ENCODE data around the gene RABEPK. TPM values are rescaled to one million over a fixed set of nuclear protein-coding genes. Genes with fewer than 3 reads are reported as not detected.
"Not testable (repeated sequence)": the region's sequence is repeated elsewhere in the genome, so short reads cannot be mapped to it uniquely, and the experiment has no call there.

Gene RABEPK
- total RNA-seq, 1 experiment from 2014 or later: 28.1 TPM

- no peak for TF ChIP-seq CTCF (IDR thresholded peaks at IDR 0.05; ENCODE audit: insufficient read depth in 1 of 2, low read depth in 1 of 2, low read length in 1 of 2, severe bottlenecking in 1 of 2, unreplicated experiment in 1 of 2)
- Histone ChIP-seq H3K27me3 (replicated peaks; ENCODE audit: control insufficient read depth, insufficient read depth, low read length) (no peaks in the 10 kb centered on the region), H3K9me3 (no peaks in the 10 kb centered on the region), H3K4me3 (ENCODE audit: low read depth, low read length) (no peak overlapping the region), H3K36me3 (ENCODE audit: control insufficient read depth, insufficient read depth, low read length) (no peaks in the 10 kb centered on the region), H3K4me1 (no peaks in the 10 kb centered on the region)
- H3K9me3 Mint-ChIP-seq (ENCODE audit: unreplicated experiment): no peaks in the 10 kb centered on the region
- no peaks in the 10 kb centered on the region for H3K27me3 Mint-ChIP-seq (ENCODE audit: insufficient read depth, unreplicated experiment)
- BruUV-seq (replicated peaks): no TSS peak
- no peak overlapping the region for H3K4me3 Mint-ChIP-seq (ENCODE audit: unreplicated experiment)
- intact Hi-C loops (cut with micrococcal nuclease; ENCODE audit: unreplicated experiment): no loop called here
- H3K36me3 Mint-ChIP-seq (ENCODE audit: insufficient read depth, unreplicated experiment): peaks cover 20% of the 10 kb centered on the region
- no peak overlapping the region for H3K27ac Mint-ChIP-seq (ENCODE audit: unreplicated experiment)
- H3K4me1 Mint-ChIP-seq (ENCODE audit: low read depth, unreplicated experiment): no peaks in the 10 kb centered on the region
- ChIA-PET CTCF (no interaction called here), POLR2A (interaction anchor here (0.6 kb wide), 1 partner anchor 14 kb away, joined by 3 read pairs; the partner anchor contains the start of gene HSPA5)
- DNase-seq: no peak
These were observed 27.4 kb downstream of the RABEPK start for GRCh38 chr9:125227761-125228160.

- Histone ChIP-seq H3K36me3 (ENCODE audit: control insufficient read depth, insufficient read depth, low read length) (no peaks in the 10 kb centered on the region), H3K9me3 (no peaks in the 10 kb centered on the region), H3K27me3 (replicated peaks; ENCODE audit: control insufficient read depth, insufficient read depth, low read length) (no peaks in the 10 kb centered on the region), H3K4me1 (peaks cover 15% of the 10 kb centered on the region; the same call in 1 of the 2 replicates), H3K4me3 (ENCODE audit: low read depth, low read length) (no peak overlapping the region)
- TF ChIP-seq CTCF (IDR thresholded peaks at IDR 0.05; ENCODE audit: insufficient read depth in 1 of 2, low read depth in 1 of 2, low read length in 1 of 2, severe bottlenecking in 1 of 2, unreplicated experiment in 1 of 2): no peak
- Mint-ChIP-seq H3K9me3 (ENCODE audit: unreplicated experiment) (no peaks in the 10 kb centered on the region), H3K27ac (ENCODE audit: unreplicated experiment) (no peak overlapping the region), H3K36me3 (ENCODE audit: insufficient read depth, unreplicated experiment) (peaks cover 65% of the 10 kb centered on the region), H3K4me3 (ENCODE audit: unreplicated experiment) (no peak overlapping the region), H3K4me1 (ENCODE audit: low read depth, unreplicated experiment) (peaks cover 14% of the 10 kb centered on the region), H3K27me3 (ENCODE audit: insufficient read depth, unreplicated experiment) (no peaks in the 10 kb centered on the region)
- POLR2A ChIA-PET: no interaction called here
- no peak for DNase-seq
- intact Hi-C loops (cut with micrococcal nuclease; ENCODE audit: unreplicated experiment): no loop called here
- CTCF ChIA-PET: interaction anchor here (0.6 kb wide), 1 partner anchor 1548 kb away, joined by 6 read pairs; no protein-coding TSS in a partner anchor
- BruUV-seq (replicated peaks): no TSS peak
These were observed 33.3 kb downstream of the RABEPK start for GRCh38 chr9:125233678-125234077.

GRCh38 chr9:125234099-125234498 lies 33.8 kb downstream of the RABEPK start:
- DNase-seq; H3K9me3 Mint-ChIP-seq (ENCODE audit: unreplicated experiment); BruUV-seq (replicated peaks); H3K27me3 Mint-ChIP-seq (ENCODE audit: insufficient read depth, unreplicated experiment); H3K4me3 ChIP-seq (ENCODE audit: low read depth, low read length); H3K27me3 ChIP-seq (replicated peaks; ENCODE audit: control insufficient read depth, insufficient read depth, low read length); intact Hi-C loops (cut with micrococcal nuclease; ENCODE audit: unreplicated experiment); H3K9me3 ChIP-seq; POLR2A ChIA-PET; H3K27ac Mint-ChIP-seq (ENCODE audit: unreplicated experiment); H3K36me3 ChIP-seq (ENCODE audit: control insufficient read depth, insufficient read depth, low read length); H3K4me3 Mint-ChIP-seq (ENCODE audit: unreplicated experiment): not testable (repeated sequence)
- peaks cover 18% of the 10 kb centered on the region for H3K4me1 Mint-ChIP-seq (ENCODE audit: low read depth, unreplicated experiment)
- H3K4me1 ChIP-seq: peaks cover 17% of the 10 kb centered on the region; the same call in 1 of the 2 replicates
- CTCF ChIA-PET: interaction anchor here (0.6 kb wide), 1 partner anchor 1547 kb away, joined by 6 read pairs; no protein-coding TSS in a partner anchor
- H3K36me3 Mint-ChIP-seq (ENCODE audit: insufficient read depth, unreplicated experiment): peaks cover 69% of the 10 kb centered on the region
